Endothelial cell of umbilical vein (primary cell): ENCODE results near the gene ARFRP1. TPM values are rescaled to one million over a fixed set of nuclear protein-coding genes. Genes with fewer than 3 reads are reported as not detected.

Source experiments
- BruUV-seq: library from RNA; stranded (reverse); fragments of 400-500 nt; replicated peaks from 2 replicates; lab custom pipeline; 2021; lab: Mats Ljungman, UMichigan
- CTCF ChIA-PET: fragments of 300-600, 350-600 bp; sonication (Branson Sonifier 250); formaldehyde crosslinking; loops from one replicate; lab custom pipeline; 2021; ENCODE audit warnings: antibody characterized with exemption, inconsistent platforms; lab: Charles Lee
- POLR2A ChIA-PET: fragments of 300-600, 350-600 bp; sonication (Branson Sonifier 250); formaldehyde crosslinking; loops from one replicate; lab custom pipeline; 2021; ENCODE audit warnings: antibody characterized with exemption, inconsistent platforms; lab: Charles Lee
- DNase-seq: peaks from one replicate; pipeline ENCODE4 v3.0.0-alpha.2; 2011; ENCODE audit warnings: low read depth, low spot score
- FAIRE-seq: peaks from 2 replicates; lab custom pipeline; 2011; peaks lifted over from hg19 to GRCh38; lab: Jason Lieb, UNC
- H2AFZ ChIP-seq: 2 replicates; pipeline ENCODE4 v1.6.0; 2012; ENCODE audit warnings: low read depth, low read length, control low read depth, inconsistent platforms
- H3K27ac ChIP-seq: 2 replicates; pipeline ENCODE4 v1.5.1; 2011; ENCODE audit warnings: low read depth, mild to moderate bottlenecking, control low read depth, low read length, moderate library complexity; ENCODE audit not compliant: insufficient read depth
- H3K27me3 ChIP-seq, 2 experiments: 2 replicates each; pipeline versions ENCODE4 v1.6.0 to v1.6.1; 2011; ENCODE audit warnings: low read length in 2 of 2, mixed read lengths in 1 of 2; ENCODE audit not compliant: control insufficient read depth in 2 of 2, insufficient read depth in 2 of 2
- H3K36me3 ChIP-seq, 2 experiments: 2 replicates in 1 of 2; 3 replicates in 1 of 2; pipeline ENCODE4 v1.5.1; 2011; ENCODE audit warnings: low read length in 2 of 2, mild to moderate bottlenecking in 1 of 2, moderate library complexity in 1 of 2; ENCODE audit not compliant: control insufficient read depth in 2 of 2, insufficient read depth in 2 of 2; ENCODE audit errors: extremely low read depth in 1 of 2
- H3K4me1 ChIP-seq: 3 replicates; pipeline ENCODE4 v1.5.1; 2011; ENCODE audit warnings: mild to moderate bottlenecking, low read length; ENCODE audit not compliant: control insufficient read depth, insufficient read depth; ENCODE audit errors: extremely low read depth
- H3K4me2 ChIP-seq: 2 replicates; pipeline ENCODE4 v1.6.1; 2011; ENCODE audit warnings: low read length, control low read depth, mixed read lengths; ENCODE audit not compliant: insufficient read depth
- H3K4me3 ChIP-seq, 3 experiments: fragments of 200-600 bp in 1 of 3; sonication (generic), shearing (Covaris generic) in 1 of 3; replicated peaks in 1 of 3; 2 replicates each; pipeline ENCODE4 v1.5.1; 2011 to 2016; ENCODE audit warnings: control low read depth in 3 of 3, low read length in 3 of 3, mild to moderate bottlenecking in 2 of 3, inconsistent platforms in 1 of 3, low read depth in 1 of 3, moderate library complexity in 1 of 3; ENCODE audit not compliant: insufficient read depth in 1 of 3
- H3K79me2 ChIP-seq: 2 replicates; pipeline ENCODE4 v1.6.0; 2012; ENCODE audit warnings: low read length, inconsistent platforms; ENCODE audit not compliant: control insufficient read depth, insufficient read depth
- H3K9ac ChIP-seq: replicated peaks from 2 replicates; pipeline ENCODE3; 2011; ENCODE audit warnings: low read length, control low read depth; ENCODE audit not compliant: insufficient read depth; ENCODE audit errors: extremely low read depth
- H3K9me1 ChIP-seq: replicated peaks from 3 replicates; pipeline ENCODE4 v1.6.0; 2011; ENCODE audit warnings: mild to moderate bottlenecking, low read length; ENCODE audit not compliant: control insufficient read depth, insufficient read depth; ENCODE audit errors: extremely low read depth
- H3K9me3 ChIP-seq: replicated peaks from 2 replicates; pipeline ENCODE4 v1.5.1; 2012; ENCODE audit warnings: low read length, inconsistent platforms; ENCODE audit not compliant: control insufficient read depth, insufficient read depth
- H4K20me1 ChIP-seq: replicated peaks from 2 replicates; pipeline ENCODE3; 2011; ENCODE audit warnings: mild to moderate bottlenecking, low read length; ENCODE audit not compliant: control insufficient read depth, insufficient read depth; ENCODE audit errors: extremely low read depth
- CTCF ChIP-seq, 2 donors: IDR thresholded peaks; 1 replicate in 1 of 2; 2 replicates in 1 of 2; pipeline ENCODE4 v1.5.1; 2011; ENCODE audit warnings: low read length in 2 of 2, mild to moderate bottlenecking in 2 of 2, moderate library complexity in 2 of 2, control low read depth in 1 of 2, inconsistent platforms in 1 of 2, low read depth in 1 of 2; ENCODE audit not compliant: insufficient read depth in 1 of 2; ENCODE audit errors: extremely low read depth in 1 of 2
- EZH2 ChIP-seq: IDR thresholded peaks from 2 replicates; pipeline ENCODE4 v1.6.1; 2012; ENCODE audit warnings: borderline replicate concordance, low read depth, mild to moderate bottlenecking, moderate library complexity, low read length, inconsistent platforms; ENCODE audit not compliant: severe bottlenecking
- FOS ChIP-seq: IDR thresholded peaks from 2 replicates; pipeline ENCODE4 v1.6.1; 2011; ENCODE audit warnings: mild to moderate bottlenecking, low read length, moderate library complexity, borderline replicate concordance; ENCODE audit not compliant: insufficient read depth
- GATA2 ChIP-seq: IDR thresholded peaks from 2 replicates; pipeline ENCODE4 v1.7.0; 2011; ENCODE audit warnings: low read depth, mild to moderate bottlenecking, moderate library complexity, mixed read lengths, low read length; ENCODE audit not compliant: insufficient read length, insufficient read depth
- JUN ChIP-seq: IDR thresholded peaks from 2 replicates; pipeline ENCODE4 v1.6.1; 2011; ENCODE audit warnings: borderline replicate concordance, low read depth; ENCODE audit not compliant: insufficient read length, insufficient read depth
- MAX ChIP-seq: IDR thresholded peaks from 2 replicates; pipeline ENCODE4 v1.6.1; 2011; ENCODE audit not compliant: insufficient read depth, insufficient read length
- MYC ChIP-seq: IDR thresholded peaks from one replicate; pipeline ENCODE4 v1.6.1; 2011; ENCODE audit warnings: mild to moderate bottlenecking, low read depth, low read length
- POLR2A ChIP-seq: IDR thresholded peaks from 2 replicates; pipeline ENCODE4 v1.6.1; 2012; ENCODE audit warnings: low read depth, mild to moderate bottlenecking, control low read depth, low read length
- POLR2AphosphoS5 ChIP-seq: IDR thresholded peaks from 2 replicates; pipeline ENCODE4 v1.6.1; 2012; ENCODE audit warnings: low read depth, mild to moderate bottlenecking, control low read depth, low read length, moderate library complexity; ENCODE audit not compliant: insufficient read depth
- dilution Hi-C: fragments of 300-500 bp; cut with MboI; formaldehyde crosslinking; loops from one replicate; pipeline ENCODE4 v1.15.0; 2019; ENCODE audit warnings: low sequenced_read_pairs; ENCODE audit not compliant: extremely low pct_ligation_motif_present
- intact Hi-C: fragments of 100-400 bp; cut with micrococcal nuclease; formaldehyde crosslinking; loops from one replicate; pipeline ENCODE4 v1.10.0; 2022
- polyA plus RNA-seq, 4 experiments: library from polyadenylated mRNA; depleted of rRNA in 3 of 4; stranded (reverse) in 3 of 4; unstranded in 1 of 4; fragments of >200 nt; gene quantifications; 2 replicates each; pipeline versions ENCODE4 v1.2.1 to v1.2.3, GENCODE V29; 2011 to 2012; ENCODE audit warnings: missing spikeins in 1 of 4
- total RNA-seq: library from RNA; stranded (reverse); gene quantifications from 2 replicates; pipeline ENCODE4 v1.2.3, GENCODE V29; 2021

Gene ARFRP1
- total and polyA plus RNA-seq, 2 donors (not counting 3 experiments of a cell fraction or from before 2014, with no cell fraction given), result 48.7 to 51.6 TPM

GRCh38 chr20:63745424-63745805, 37.6 kb upstream of the ARFRP1 start:
- no peak overlapping the region for H3K27ac ChIP-seq
- H3K4me2 ChIP-seq, result no peak overlapping the region
- ChIA-PET CTCF (interaction anchor here (1.2 kb wide), 1 partner anchor 113 kb away, joined by 4 read pairs; no protein-coding TSS in a partner anchor), POLR2A (no interaction called here)
- BruUV-seq, result no TSS peak
- no peaks in the 10 kb centered on the region for H3K79me2 ChIP-seq
- peaks cover 9% of the 10 kb centered on the region for H3K4me1 ChIP-seq
- no peak overlapping the region for H3K9ac ChIP-seq
- DNase-seq (no peak), FAIRE-seq (no peak)
- no peaks in the 10 kb centered on the region for H3K9me3 ChIP-seq
- H3K36me3 ChIP-seq, result peaks cover 0 to 19% of the 10 kb centered on the region in 2 experiments
- dilution Hi-C loops (no loop called here), intact Hi-C loops (no loop called here)
- H2AFZ ChIP-seq, result no peak overlapping the region
- H3K9me1 ChIP-seq, result no peaks in the 10 kb centered on the region
- no peaks in the 10 kb centered on the region for H3K27me3 ChIP-seq
- no peaks in the 10 kb centered on the region for H4K20me1 ChIP-seq
- TF ChIP-seq MYC (no peak), POLR2AphosphoS5 (no peak), POLR2A (no peak), EZH2 (no peak), CTCF (IDR thresholded peaks at IDR 0.05; ENCODE audit: extremely low read depth in 1 of 2, insufficient read depth in 1 of 2, low read depth in 1 of 2, low read length in 2 of 2) (no peak), FOS (no peak), GATA2 (no peak), JUN (no peak), MAX (no peak)
- H3K4me3 ChIP-seq, result no peak overlapping the region
